Spinal cord (tissue), 4 donors: ENCODE data around the gene ZNF730. TPM values are rescaled to one million over a fixed set of nuclear protein-coding genes. Genes with fewer than 3 reads are reported as not detected.

Experiments
- polyA plus RNA-seq, 2 donors: library from polyadenylated mRNA; unstranded; fragments of 120-200 nt; gene quantifications; one replicate each; pipeline ENCODE4 v1.2.1, GENCODE V29; 2013; ENCODE audit not compliant: insufficient read length in 2 of 2
- total RNA-seq, 2 donors: library from RNA; depleted of rRNA in 1 of 2; stranded (reverse); fragments of 120-200 nt in 1 of 2; fragments of >200 nt in 1 of 2; gene quantifications; one replicate each; pipeline versions ENCODE4 v1.2.3 to v1.2.4, GENCODE V29; 2013 to 2014

The ZNF730 gene
- total and polyA plus RNA-seq, 4 donors: 5.3 to 19.9 (median 6.7) TPM

Other genes starting within 250 kb of the ZNF730 start
- gene ZNF728, start 113.8 kb upstream of the ZNF730 start, total RNA-seq: 1 to 10 TPM in 1 of 2 donors, under 1 TPM in 1; 0.33 to 1.4 TPM
- gene ZNF728, start 113.8 kb upstream of the ZNF730 start, polyA plus RNA-seq: under 1 TPM; 0.14 to 0.36 TPM
- 10 to 100 TPM in 1 of 2 donors, 1 to 10 TPM in 1; 9.4 to 13.3 TPM for gene ZNF724, start 133.4 kb downstream of the ZNF730 start, total RNA-seq
- 1 to 10 TPM; 3.8 to 3.9 TPM for gene ZNF724, start 133.4 kb downstream of the ZNF730 start, polyA plus RNA-seq